Activated T-helper 2 cell treated with anti-CD3 and anti-CD28 coated beads, Interferon-gamma antibody, Interleukin-2, Interleukin-4, amounts not matched to agents 10 μg/mL and 5 μg/mL and 100 μg/mL, durations not matched to agents 14 hours and 24 hours and 36 hours (primary cell): ENCODE results near the gene CIART. TPM values are rescaled to one million over a fixed set of nuclear protein-coding genes. Genes with fewer than 3 reads are reported as not detected.

Experiments
- DNase-seq: peaks from one replicate; pipeline ENCODE4 v3.0.0; 2021; ENCODE audit warnings: low spot score
- H3K27ac Mint-ChIP-seq: one replicate; pipeline ENCODE4 v1.8.0; 2021; ENCODE audit warnings: mixed read lengths
- H3K27me3 Mint-ChIP-seq: one replicate; pipeline ENCODE4 v1.8.0; 2021; ENCODE audit warnings: low read depth, mixed read lengths
- H3K36me3 Mint-ChIP-seq: one replicate; pipeline ENCODE4 v1.8.0; 2021; ENCODE audit warnings: low read depth, mixed read lengths
- H3K4me1 Mint-ChIP-seq: one replicate; pipeline ENCODE4 v1.8.0; 2021; ENCODE audit warnings: low read depth, mixed read lengths
- H3K4me3 Mint-ChIP-seq: one replicate; pipeline ENCODE4 v1.8.0; 2021; ENCODE audit warnings: low read depth, mild to moderate bottlenecking, moderate library complexity, mixed read lengths
- H3K9me3 Mint-ChIP-seq: one replicate; pipeline ENCODE4 v1.8.0; 2021; ENCODE audit warnings: mixed read lengths
- intact Hi-C: fragments of 100-400 bp; cut with micrococcal nuclease; formaldehyde crosslinking; loops from one replicate; pipeline ENCODE4 v1.15.1; 2023
- total RNA-seq: library from RNA; stranded (reverse); gene quantifications from 2 replicates; pipeline ENCODE4 v1.2.3, GENCODE V29; 2022

The CIART gene
- total RNA-seq, 1 donor from 2014 or later, result 4.2 TPM

- Mint-ChIP-seq H3K4me3 (no peak overlapping the region), H3K9me3 (no peaks in the 10 kb centered on the region), H3K27ac (no peak overlapping the region), H3K4me1 (peaks cover 2% of the 10 kb centered on the region), H3K27me3 (peaks cover 15% of the 10 kb centered on the region), H3K36me3 (no peaks in the 10 kb centered on the region)
- intact Hi-C loops, result no loop called here
- no peak for DNase-seq
Measured at GRCh38 chr1:150249936-150250335, 32.4 kb upstream of the CIART start.

- no peak overlapping the region for H3K27ac Mint-ChIP-seq
- H3K9me3 Mint-ChIP-seq, result no peaks in the 10 kb centered on the region
- peaks cover 49% of the 10 kb centered on the region for H3K27me3 Mint-ChIP-seq
- intact Hi-C loops, result loop anchor here (5.0 kb wide), 1 partner anchor 276 kb away; no protein-coding TSS in a partner anchor
- peak overlapping the region; percentile 2 for H3K4me3 Mint-ChIP-seq
- peaks cover 8% of the 10 kb centered on the region for H3K4me1 Mint-ChIP-seq
- no peak for DNase-seq
- no peaks in the 10 kb centered on the region for H3K36me3 Mint-ChIP-seq
Measured at GRCh38 chr1:150256198-150256553, 26.2 kb upstream of the CIART start.

GRCh38 chr1:150256554-150257341 lies 25.6 kb upstream of the CIART start:
- intact Hi-C loops, result loop anchor here (5.0 kb wide), 1 partner anchor 276 kb away; no protein-coding TSS in a partner anchor
- Mint-ChIP-seq H3K27me3 (peaks cover 48% of the 10 kb centered on the region), H3K4me3 (no peak overlapping the region), H3K4me1 (peaks cover 8% of the 10 kb centered on the region), H3K27ac (no peak overlapping the region), H3K9me3 (no peaks in the 10 kb centered on the region), H3K36me3 (no peaks in the 10 kb centered on the region)
- DNase-seq, result no peak

- Mint-ChIP-seq H3K27me3 (peaks cover 46% of the 10 kb centered on the region), H3K4me3 (no peak within 1 kb of the TSS), H3K9me3 (no peaks in the 10 kb centered on the region), H3K4me1 (peaks cover 8% of the 10 kb centered on the region), H3K27ac (no peak within 1 kb of the TSS), H3K36me3 (no peaks in the 10 kb centered on the region)
- intact Hi-C loops, result loop anchor here (5.0 kb wide), 1 partner anchor 274 kb away; no protein-coding TSS in a partner anchor
- DNase-seq, result no peak
Measured at GRCh38 chr1:150257624-150258585, 24.4 kb upstream of the CIART start, which contains the start of gene CA14. Gene CA14 (plus strand): TSS chr1:150257774. CDS start chr1:150258129, 355 bp downstream.

GRCh38 chr1:150259217-150259616 lies 23.1 kb upstream of the CIART start:
- H3K27me3 Mint-ChIP-seq, result peaks cover 38% of the 10 kb centered on the region
- H3K9me3 Mint-ChIP-seq, result no peaks in the 10 kb centered on the region
- peaks cover 8% of the 10 kb centered on the region for H3K4me1 Mint-ChIP-seq
- H3K4me3 Mint-ChIP-seq, result no peak overlapping the region
- intact Hi-C loops, result loop anchor here (5.0 kb wide), 1 partner anchor 273 kb away; no protein-coding TSS in a partner anchor
- H3K27ac Mint-ChIP-seq, result no peak overlapping the region
- no peaks in the 10 kb centered on the region for H3K36me3 Mint-ChIP-seq
- no peak for DNase-seq

- DNase-seq, result no peak
- H3K27me3 Mint-ChIP-seq, result peaks cover 38% of the 10 kb centered on the region
- H3K27ac Mint-ChIP-seq, result no peak overlapping the region
- H3K4me3 Mint-ChIP-seq, result no peak overlapping the region
- no peaks in the 10 kb centered on the region for H3K9me3 Mint-ChIP-seq
- intact Hi-C loops, result loop anchor here (5.0 kb wide), 1 partner anchor 272 kb away; no protein-coding TSS in a partner anchor
- peaks cover 6% of the 10 kb centered on the region for H3K36me3 Mint-ChIP-seq
- peaks cover 8% of the 10 kb centered on the region for H3K4me1 Mint-ChIP-seq
Measured at GRCh38 chr1:150259758-150260669, 22.3 kb upstream of the CIART start.

GRCh38 chr1:150261367-150261766 lies 21.0 kb upstream of the CIART start:
- no peaks in the 10 kb centered on the region for H3K9me3 Mint-ChIP-seq
- intact Hi-C loops, result no loop called here
- peaks cover 2% of the 10 kb centered on the region for H3K4me1 Mint-ChIP-seq
- no peak overlapping the region for H3K27ac Mint-ChIP-seq
- DNase-seq, result no peak
- H3K4me3 Mint-ChIP-seq, result no peak overlapping the region
- peaks cover 34% of the 10 kb centered on the region for H3K27me3 Mint-ChIP-seq
- peaks cover 20% of the 10 kb centered on the region for H3K36me3 Mint-ChIP-seq

- Mint-ChIP-seq H3K27ac (no peak overlapping the region), H3K4me1 (peaks cover 9% of the 10 kb centered on the region), H3K36me3 (peaks cover 31% of the 10 kb centered on the region), H3K4me3 (no peak overlapping the region), H3K9me3 (no peaks in the 10 kb centered on the region), H3K27me3 (peaks cover 24% of the 10 kb centered on the region)
- no peak for DNase-seq
- intact Hi-C loops, result no loop called here
Measured at GRCh38 chr1:150262388-150263320, 19.7 kb upstream of the CIART start.

- Mint-ChIP-seq H3K4me1 (peaks cover 12% of the 10 kb centered on the region), H3K27ac (no peak overlapping the region), H3K9me3 (no peaks in the 10 kb centered on the region), H3K4me3 (no peak overlapping the region), H3K36me3 (peaks cover 40% of the 10 kb centered on the region), H3K27me3 (peaks cover 15% of the 10 kb centered on the region)
- no peak for DNase-seq
- intact Hi-C loops, result no loop called here
Measured at GRCh38 chr1:150263549-150263948, 18.8 kb upstream of the CIART start.

GRCh38 chr1:150267896-150268295 lies 14.5 kb upstream of the CIART start:
- H3K9me3 Mint-ChIP-seq, result no peaks in the 10 kb centered on the region
- intact Hi-C loops, result loop anchor here (2.0 to 5.0 kb wide), 3 partner anchors 13 to 94 kb away; partner anchors contain the start of genes ANP32E and RPRD2

GRCh38 chr1:150268340-150268704 lies 14.0 kb upstream of the CIART start:
- Mint-ChIP-seq H3K27ac (peak overlapping the region; percentile 80), H3K36me3 (peaks cover 41% of the 10 kb centered on the region), H3K9me3 (no peaks in the 10 kb centered on the region), H3K27me3 (no peaks in the 10 kb centered on the region), H3K4me3 (peak overlapping the region; percentile 91), H3K4me1 (peaks cover 17% of the 10 kb centered on the region)
- peak; percentile 37 for DNase-seq
- intact Hi-C loops, result loop anchor here (2.0 to 5.0 kb wide), 3 partner anchors 14 to 94 kb away; partner anchors contain the start of genes ANP32E and RPRD2

More at GRCh38 chr1:150267896-150268295, 14.5 kb upstream of the CIART start:
- peaks cover 17% of the 10 kb centered on the region for H3K4me1 Mint-ChIP-seq
- H3K4me3 Mint-ChIP-seq, result peak overlapping the region; percentile 91
- H3K27ac Mint-ChIP-seq, result peak overlapping the region; percentile 80
- no peak for DNase-seq
- no peaks in the 10 kb centered on the region for H3K27me3 Mint-ChIP-seq
- H3K36me3 Mint-ChIP-seq, result peaks cover 41% of the 10 kb centered on the region
